WTC11 (cell line): Measurements from ENCODE around the gene MDM4.

Source experiments
- CTCF ChIP-seq: fragments of 200-600 bp; IDR thresholded peaks from 2 replicates; pipeline ENCODE4 v1.8.0; 2022; ENCODE audit warnings: antibody characterized with exemption
- E2F5 ChIP-seq: sonication (generic); formaldehyde crosslinking; IDR thresholded peaks from 2 replicates; pipeline ENCODE4 v1.8.1; 2022; ENCODE audit warnings: mild to moderate bottlenecking, moderate library complexity, missing genetic modification reagents
- FOXK1 ChIP-seq: sonication (generic); formaldehyde crosslinking; IDR thresholded peaks from 2 replicates; pipeline ENCODE4 v1.8.0; 2022; ENCODE audit warnings: mild to moderate bottlenecking, moderate library complexity, missing genetic modification reagents
- IRF1 ChIP-seq: sonication (generic); formaldehyde crosslinking; IDR thresholded peaks from 2 replicates; pipeline ENCODE4 v1.8.0; 2023; ENCODE audit warnings: missing genetic modification reagents
- NFE2L1 ChIP-seq: sonication (generic); formaldehyde crosslinking; IDR thresholded peaks from 2 replicates; pipeline ENCODE4 v1.8.1; 2023; ENCODE audit warnings: missing genetic modification reagents
- NR2C2 ChIP-seq: sonication (generic); formaldehyde crosslinking; IDR thresholded peaks from 2 replicates; pipeline ENCODE4 v1.8.0; 2022; ENCODE audit warnings: mild to moderate bottlenecking, missing genetic modification reagents
- NR3C1 ChIP-seq: sonication (generic); formaldehyde crosslinking; conservative IDR thresholded peaks from 2 replicates; pipeline ENCODE4 v1.8.1; 2023; ENCODE audit warnings: low read depth, mild to moderate bottlenecking, missing genetic modification reagents

GRCh38 chr1:204580862-204581261 is 64.7 kb downstream of the MDM4 start:
- TF ChIP-seq E2F5 (CRISPR knock-in tag) (no peak), CTCF (no peak), IRF1 (CRISPR knock-in tag) (no peak), FOXK1 (CRISPR knock-in tag) (no peak), NFE2L1 (no peak), NR2C2 (CRISPR knock-in tag) (no peak), NR3C1 (no peak)
